Measurements from ENCODE around the gene SASH3. TPM values are rescaled to one million over a fixed set of nuclear protein-coding genes. Genes with fewer than 3 reads are reported as not detected.

The SASH3 gene
- total RNA-seq, 1 experiment from 2014 or later = not detected

DNA sequence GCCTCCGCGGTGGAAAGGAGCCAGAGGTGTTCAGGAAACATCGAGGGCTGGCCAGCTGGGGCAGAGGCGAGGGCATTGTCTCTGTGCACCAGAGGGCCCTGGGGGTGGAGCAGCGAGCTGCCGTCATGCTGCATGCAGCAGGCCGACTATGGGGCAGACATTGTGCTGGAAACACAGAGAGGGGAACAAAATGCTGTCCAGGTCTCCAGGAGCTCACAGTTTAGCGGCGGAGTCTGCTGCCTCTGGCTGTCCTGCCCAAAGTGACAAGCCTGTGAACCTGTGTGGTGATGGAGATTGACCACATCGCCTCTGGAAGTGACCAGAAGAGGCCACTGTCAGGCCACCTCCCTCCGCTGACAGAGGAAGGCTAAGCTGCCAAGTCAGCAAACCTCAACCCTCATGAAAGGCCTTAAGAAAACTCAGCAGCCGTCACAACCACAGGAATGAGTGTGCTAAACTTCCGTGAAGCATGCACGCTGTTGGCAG is 20.1 kb upstream of the SASH3 start:
- Histone ChIP-seq H3K4me1 (ENCODE audit: insufficient read depth, low read length, poor library complexity, severe bottlenecking) (no peaks in the 10 kb centered on the region), H3K9me3 (ENCODE audit: low read depth, low read length, poor library complexity, severe bottlenecking) (no peaks in the 10 kb centered on the region), H3K4me3 (ENCODE audit: low read depth, low read length, poor library complexity, severe bottlenecking) (no peak overlapping the region), H3K27ac (ENCODE audit: low read depth, low read length, poor library complexity, severe bottlenecking) (no peak overlapping the region), H3K27me3 (replicated peaks; ENCODE audit: insufficient read depth, low read depth, low read length, poor library complexity) (no peaks in the 10 kb centered on the region), H3K36me3 (ENCODE audit: insufficient read depth, low read length, poor library complexity, severe bottlenecking) (no peaks in the 10 kb centered on the region)
- no peak for DNase-seq (ENCODE audit: low spot score)
- POLR2A ChIA-PET (ENCODE audit: low non-redundant PET) = no interaction called here
- BruUV-seq (replicated peaks) = no TSS peak
- no peak for TF ChIP-seq EZH2 (IDR thresholded peaks at IDR 0.05; ENCODE audit: borderline replicate concordance, low read depth, low read length, poor library complexity, severe bottlenecking)
- intact Hi-C loops (cut with micrococcal nuclease; ENCODE audit: unreplicated experiment) = no loop called here
- CTCF ChIA-PET = no interaction called here

DNA sequence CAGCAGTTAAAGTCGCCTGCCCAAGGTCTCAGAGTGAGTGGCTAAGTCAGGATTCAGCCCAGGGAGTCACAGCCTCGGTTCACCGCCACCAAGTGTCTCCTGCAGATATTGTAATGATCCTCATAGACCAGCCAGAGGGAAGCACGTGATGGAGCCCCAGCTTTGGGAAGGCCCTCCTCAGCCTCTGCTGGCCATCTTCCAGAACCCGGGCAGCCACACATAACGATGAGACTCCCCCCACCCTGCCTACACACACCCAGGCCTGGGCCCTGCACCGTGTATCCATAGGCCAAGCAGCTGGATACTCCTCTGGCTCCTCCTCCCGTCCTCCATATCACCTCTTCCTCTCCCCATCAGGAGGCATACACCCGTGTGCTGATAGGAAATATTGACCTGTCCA is 19.6 kb upstream of the SASH3 start:
- no peak for TF ChIP-seq EZH2 (IDR thresholded peaks at IDR 0.05; ENCODE audit: borderline replicate concordance, low read depth, low read length, poor library complexity, severe bottlenecking)
- TF ChIP-seq, protein P1, sequence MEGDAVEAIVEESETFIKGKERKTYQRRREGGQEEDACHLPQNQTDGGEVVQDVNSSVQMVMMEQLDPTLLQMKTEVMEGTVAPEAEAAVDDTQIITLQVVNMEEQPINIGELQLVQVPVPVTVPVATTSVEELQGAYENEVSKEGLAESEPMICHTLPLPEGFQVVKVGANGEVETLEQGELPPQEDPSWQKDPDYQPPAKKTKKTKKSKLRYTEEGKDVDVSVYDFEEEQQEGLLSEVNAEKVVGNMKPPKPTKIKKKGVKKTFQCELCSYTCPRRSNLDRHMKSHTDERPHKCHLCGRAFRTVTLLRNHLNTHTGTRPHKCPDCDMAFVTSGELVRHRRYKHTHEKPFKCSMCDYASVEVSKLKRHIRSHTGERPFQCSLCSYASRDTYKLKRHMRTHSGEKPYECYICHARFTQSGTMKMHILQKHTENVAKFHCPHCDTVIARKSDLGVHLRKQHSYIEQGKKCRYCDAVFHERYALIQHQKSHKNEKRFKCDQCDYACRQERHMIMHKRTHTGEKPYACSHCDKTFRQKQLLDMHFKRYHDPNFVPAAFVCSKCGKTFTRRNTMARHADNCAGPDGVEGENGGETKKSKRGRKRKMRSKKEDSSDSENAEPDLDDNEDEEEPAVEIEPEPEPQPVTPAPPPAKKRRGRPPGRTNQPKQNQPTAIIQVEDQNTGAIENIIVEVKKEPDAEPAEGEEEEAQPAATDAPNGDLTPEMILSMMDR (conservative IDR thresholded peaks at IDR 0.05; ENCODE audit: low read depth, low read length) = no peak
- Histone ChIP-seq H3K27me3 (replicated peaks; ENCODE audit: insufficient read depth, low read depth, low read length, poor library complexity) (no peaks in the 10 kb centered on the region), H3K36me3 (ENCODE audit: insufficient read depth, low read length, poor library complexity, severe bottlenecking) (no peaks in the 10 kb centered on the region), H3K4me1 (ENCODE audit: insufficient read depth, low read length, poor library complexity, severe bottlenecking) (no peaks in the 10 kb centered on the region), H3K4me3 (ENCODE audit: low read depth, low read length, poor library complexity, severe bottlenecking) (no peak overlapping the region), H3K27ac (ENCODE audit: low read depth, low read length, poor library complexity, severe bottlenecking) (no peak overlapping the region), H3K9me3 (ENCODE audit: low read depth, low read length, poor library complexity, severe bottlenecking) (no peaks in the 10 kb centered on the region)
- no TSS peak for BruUV-seq (replicated peaks)
- intact Hi-C loops (cut with micrococcal nuclease; ENCODE audit: unreplicated experiment) = no loop called here
- no peak for DNase-seq (ENCODE audit: low spot score)
- CTCF ChIA-PET = no interaction called here
- POLR2A ChIA-PET (ENCODE audit: low non-redundant PET) = no interaction called here

DNA sequence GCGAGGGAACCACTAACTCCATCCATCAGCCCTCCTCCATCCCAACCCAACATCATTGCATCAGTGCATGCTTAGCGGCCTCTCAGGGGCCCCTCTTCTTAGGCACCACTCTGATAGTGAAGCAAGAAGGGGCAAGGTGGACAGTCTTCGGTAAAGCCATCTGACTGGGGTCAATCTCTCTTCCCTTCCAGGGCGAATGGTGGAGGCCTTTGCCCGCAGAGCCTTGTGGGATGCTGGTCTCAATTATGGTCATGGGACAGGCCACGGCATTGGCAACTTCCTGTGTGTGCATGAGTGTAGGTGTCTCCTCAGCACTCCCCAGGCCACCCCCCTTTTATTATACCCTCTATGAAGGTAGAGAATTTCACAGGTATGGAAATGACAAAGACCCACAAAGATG is 18.8 kb upstream of the SASH3 start:
- CTCF ChIA-PET = no interaction called here
- H3K27ac ChIP-seq (ENCODE audit: low read depth, low read length, poor library complexity, severe bottlenecking) = no peak overlapping the region
- H3K4me3 ChIP-seq (ENCODE audit: low read depth, low read length, poor library complexity, severe bottlenecking) = no peak overlapping the region
- no peaks in the 10 kb centered on the region for H3K9me3 ChIP-seq (ENCODE audit: low read depth, low read length, poor library complexity, severe bottlenecking)
- DNase-seq (ENCODE audit: low spot score) = no peak
- intact Hi-C loops (cut with micrococcal nuclease; ENCODE audit: unreplicated experiment) = no loop called here
- no peaks in the 10 kb centered on the region for H3K4me1 ChIP-seq (ENCODE audit: insufficient read depth, low read length, poor library complexity, severe bottlenecking)
- no peaks in the 10 kb centered on the region for H3K27me3 ChIP-seq (replicated peaks; ENCODE audit: insufficient read depth, low read depth, low read length, poor library complexity)
- POLR2A ChIA-PET (ENCODE audit: low non-redundant PET) = no interaction called here
- TF ChIP-seq EZH2 (IDR thresholded peaks at IDR 0.05; ENCODE audit: borderline replicate concordance, low read depth, low read length, poor library complexity, severe bottlenecking) = no peak
- TF ChIP-seq, protein P1 (conservative IDR thresholded peaks at IDR 0.05; ENCODE audit: low read depth, low read length) = no peak
- no TSS peak for BruUV-seq (replicated peaks)
- no peaks in the 10 kb centered on the region for H3K36me3 ChIP-seq (ENCODE audit: insufficient read depth, low read length, poor library complexity, severe bottlenecking)

DNA sequence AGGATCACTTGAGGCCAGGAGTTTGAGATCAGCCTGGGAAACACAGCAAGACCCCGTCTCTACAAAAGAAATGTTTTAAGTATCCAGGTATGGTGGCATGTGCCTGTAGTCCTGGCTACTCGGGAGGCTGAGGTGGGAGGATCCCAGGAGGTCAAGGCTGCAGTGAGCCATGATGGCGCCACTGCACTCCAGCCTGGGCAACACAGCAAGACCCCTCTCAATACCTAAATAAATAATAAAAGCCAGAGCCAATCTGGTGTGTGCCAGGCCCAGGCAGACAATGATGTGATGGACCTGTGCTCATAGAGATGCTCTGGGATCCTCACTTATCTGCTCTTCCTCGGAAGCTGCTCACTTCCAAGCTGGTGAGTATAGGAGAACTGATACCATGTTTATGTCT is 18.2 kb upstream of the SASH3 start:
- CTCF ChIA-PET = no interaction called here

More for the DNA sequence above, 18.2 kb upstream of the SASH3 start:
- Histone ChIP-seq H3K27ac (ENCODE audit: low read depth, low read length, poor library complexity, severe bottlenecking) (no peak overlapping the region), H3K4me3 (ENCODE audit: low read depth, low read length, poor library complexity, severe bottlenecking) (no peak overlapping the region), H3K36me3 (ENCODE audit: insufficient read depth, low read length, poor library complexity, severe bottlenecking) (no peaks in the 10 kb centered on the region), H3K4me1 (ENCODE audit: insufficient read depth, low read length, poor library complexity, severe bottlenecking) (no peaks in the 10 kb centered on the region), H3K9me3 (ENCODE audit: low read depth, low read length, poor library complexity, severe bottlenecking) (no peaks in the 10 kb centered on the region), H3K27me3 (replicated peaks; ENCODE audit: insufficient read depth, low read depth, low read length, poor library complexity) (no peaks in the 10 kb centered on the region)
- intact Hi-C loops (cut with micrococcal nuclease; ENCODE audit: unreplicated experiment) = no loop called here
- BruUV-seq (replicated peaks) = no TSS peak
- TF ChIP-seq, protein P1 (conservative IDR thresholded peaks at IDR 0.05; ENCODE audit: low read depth, low read length) = no peak
- TF ChIP-seq EZH2 (IDR thresholded peaks at IDR 0.05; ENCODE audit: borderline replicate concordance, low read depth, low read length, poor library complexity, severe bottlenecking) = no peak
- no peak for DNase-seq (ENCODE audit: low spot score)
- POLR2A ChIA-PET (ENCODE audit: low non-redundant PET) = no interaction called here
